ENCODE results near the gene SGSM1. TPM values are rescaled to one million over a fixed set of nuclear protein-coding genes. Genes with fewer than 3 reads are reported as not detected.

The SGSM1 gene
- total and polyA plus RNA-seq, 4 donors: 0.50 to 9.5 (median 7.5) TPM

DNA sequence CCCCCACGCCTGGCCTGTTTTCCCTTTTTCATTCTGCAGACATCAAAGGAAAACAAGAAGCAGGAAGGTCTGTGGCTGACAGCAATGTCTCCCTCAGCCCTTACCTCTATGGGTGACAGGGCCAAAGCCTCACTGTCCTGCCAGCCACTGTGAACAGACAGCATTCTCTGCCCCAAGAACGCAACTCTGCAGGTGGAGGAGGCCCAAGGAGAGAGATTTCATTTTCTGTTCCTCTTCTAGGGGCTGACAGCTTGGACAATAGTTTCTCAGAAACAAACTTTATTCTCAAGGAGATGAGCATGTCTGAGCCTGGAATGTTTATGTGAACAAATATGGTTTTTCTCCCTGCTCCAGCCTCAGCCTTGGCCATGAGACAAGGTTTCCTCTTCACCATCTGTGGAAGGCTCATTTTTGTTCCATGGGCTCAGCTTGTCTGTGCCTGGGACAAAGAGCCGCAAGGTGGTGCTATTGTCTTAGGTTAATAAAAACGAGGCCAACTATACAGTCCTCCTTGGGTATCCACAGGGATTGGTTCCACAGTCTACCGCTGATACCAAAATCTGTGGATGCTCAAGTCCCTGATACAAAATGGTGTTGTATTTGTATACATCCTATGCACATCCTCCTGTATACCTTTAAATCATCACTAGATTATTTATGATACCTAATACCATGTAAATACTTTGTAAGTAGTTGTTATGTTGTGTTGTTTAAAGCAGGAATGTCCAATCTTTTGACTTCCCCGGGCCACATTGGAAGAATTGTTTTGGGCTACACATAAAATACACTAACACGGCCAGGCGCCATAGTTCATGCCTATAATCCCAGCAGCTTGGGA lies 37.3 kb upstream of the SGSM1 start:
- peak in 1 of 2 donors; percentile 56 for DNase-seq
- intact Hi-C loops (cut with DNase I): loop anchor here (2.0 to 10.0 kb wide), 2 partner anchors 82 to 276 kb away; no protein-coding TSS in a partner anchor
- ATAC-seq (ENCODE audit: low FRiP score): peak; percentile 74

DNA sequence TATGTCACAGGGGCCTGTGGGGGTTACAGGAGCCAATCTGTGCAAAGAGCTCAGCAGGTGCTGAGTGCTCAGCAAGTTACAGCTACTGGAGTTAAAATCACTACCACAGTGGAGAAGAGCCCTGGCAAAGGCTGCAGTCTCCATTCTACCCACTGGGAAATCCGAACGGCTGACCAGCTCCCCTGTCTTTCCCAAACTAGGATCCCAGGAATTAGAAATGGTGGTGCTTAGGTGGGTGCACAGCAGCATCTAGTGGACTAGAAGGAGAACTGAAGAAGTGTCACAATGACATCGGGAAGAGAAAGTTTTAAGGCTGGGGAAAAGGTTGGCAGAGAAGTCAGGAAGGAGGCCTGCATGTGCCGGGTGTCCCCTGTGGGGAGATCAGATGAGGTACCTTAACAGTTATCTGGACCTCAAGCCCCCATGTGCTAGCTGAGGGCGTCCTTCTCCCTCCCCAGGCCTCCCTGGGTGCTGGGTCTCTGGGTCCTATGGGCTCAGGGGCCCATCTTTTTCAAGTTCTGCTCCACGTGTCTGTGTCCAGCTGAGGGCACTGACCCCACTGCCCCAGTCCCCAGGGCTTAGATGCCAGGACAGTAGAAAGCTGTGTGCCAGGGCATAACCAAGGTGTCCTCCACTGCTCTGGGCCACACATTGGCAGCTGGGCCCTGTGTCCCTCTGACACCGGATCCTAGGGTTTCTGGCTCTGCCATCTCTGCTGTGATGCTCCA lies 33.4 kb upstream of the SGSM1 start:
- H3K27ac ChIP-seq (ENCODE audit: low read depth in 1 of 2, low read length in 2 of 2): no peak overlapping the region
- no peaks in the 10 kb centered on the region for H3K9me3 ChIP-seq (ENCODE audit: control insufficient read depth, low read length)
- no peaks in the 10 kb centered on the region for H3K4me1 ChIP-seq (ENCODE audit: control insufficient read depth in 1 of 2, insufficient read depth in 2 of 2, low read length in 2 of 2)
- H3K27me3 ChIP-seq (ENCODE audit: control insufficient read depth in 1 of 2, insufficient read depth in 2 of 2, low read length in 1 of 2): no peaks in the 10 kb centered on the region
- ATAC-seq (ENCODE audit: low FRiP score) (no peak), DNase-seq (no peak)
- intact Hi-C loops (cut with DNase I): no loop called here
- no peaks in the 10 kb centered on the region for H3K36me3 ChIP-seq (ENCODE audit: control insufficient read depth in 1 of 2, insufficient read depth in 2 of 2, low read length in 1 of 2)
- WGBS, 2 donors: 44 to 49% methylated on average over 7 of the region's 7 CpGs
- H3K4me3 ChIP-seq (ENCODE audit: low read length in 2 of 2): no peak overlapping the region

More for the DNA sequence above, 37.3 kb upstream of the SGSM1 start:
- H3K9me3 ChIP-seq (ENCODE audit: control insufficient read depth, low read length): no peaks in the 10 kb centered on the region
- no peaks in the 10 kb centered on the region for H3K36me3 ChIP-seq (ENCODE audit: control insufficient read depth in 1 of 2, insufficient read depth in 2 of 2, low read length in 1 of 2)
- H3K4me1 ChIP-seq (ENCODE audit: control insufficient read depth in 1 of 2, insufficient read depth in 2 of 2, low read length in 2 of 2): no peaks in the 10 kb centered on the region
- no peaks in the 10 kb centered on the region for H3K27me3 ChIP-seq (ENCODE audit: control insufficient read depth in 1 of 2, insufficient read depth in 2 of 2, low read length in 1 of 2)
- H3K27ac ChIP-seq (ENCODE audit: low read depth in 1 of 2, low read length in 2 of 2): no peak overlapping the region
- 53 to 68% methylated on average over 8 of the region's 8 CpGs for WGBS, 2 donors
- H3K4me3 ChIP-seq (ENCODE audit: low read length in 2 of 2): no peak overlapping the region

DNA sequence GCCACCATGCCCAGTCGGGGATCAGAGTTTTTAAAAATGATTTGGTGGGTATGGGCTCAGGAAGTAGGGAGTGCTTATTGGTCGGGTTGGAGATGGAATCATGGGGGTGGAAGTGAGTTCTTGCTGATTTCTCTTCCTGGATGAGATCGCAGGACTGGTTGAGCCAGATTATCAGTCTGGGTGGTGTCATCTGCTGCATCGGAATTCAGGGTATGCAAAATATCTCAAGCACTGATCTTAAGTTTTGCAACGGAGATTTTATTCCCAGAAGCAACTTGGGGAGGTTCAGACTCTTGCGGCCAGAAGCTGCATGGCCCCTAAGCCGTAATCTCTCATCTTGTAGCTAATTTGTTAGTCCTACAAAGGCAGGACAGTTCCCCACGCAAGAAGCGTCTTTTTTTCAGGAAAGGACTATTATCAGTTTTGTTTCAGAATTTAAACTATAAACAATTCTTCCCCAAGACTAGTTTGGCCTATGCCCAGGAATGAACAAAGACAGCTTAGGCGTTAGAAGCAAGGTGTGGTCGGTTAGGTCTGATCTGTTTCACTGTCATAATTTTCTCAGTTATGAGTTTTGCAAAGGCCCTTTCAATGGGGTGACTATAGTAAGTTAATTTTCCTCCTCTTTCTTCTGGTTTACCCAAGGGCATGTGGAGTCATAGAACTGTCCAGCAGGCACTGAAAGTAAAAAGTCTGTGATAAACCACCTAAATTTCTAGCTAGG lies 30.1 kb upstream of the SGSM1 start:
- Histone ChIP-seq H3K27me3 (ENCODE audit: control insufficient read depth in 1 of 2, insufficient read depth in 2 of 2, low read length in 1 of 2) (no peaks in the 10 kb centered on the region), H3K4me3 (ENCODE audit: low read length in 2 of 2) (no peak overlapping the region), H3K36me3 (ENCODE audit: control insufficient read depth in 1 of 2, insufficient read depth in 2 of 2, low read length in 1 of 2) (no peaks in the 10 kb centered on the region), H3K9me3 (ENCODE audit: control insufficient read depth, low read length) (no peaks in the 10 kb centered on the region), H3K27ac (ENCODE audit: low read depth in 1 of 2, low read length in 2 of 2) (no peak overlapping the region), H3K4me1 (ENCODE audit: control insufficient read depth in 1 of 2, insufficient read depth in 2 of 2, low read length in 2 of 2) (no peaks in the 10 kb centered on the region)
- ATAC-seq (ENCODE audit: low FRiP score) (no peak), DNase-seq (no peak)
- intact Hi-C loops (cut with DNase I): no loop called here
- 59 to 60% methylated on average over 11 of the region's 11 CpGs for WGBS, 2 donors

DNA sequence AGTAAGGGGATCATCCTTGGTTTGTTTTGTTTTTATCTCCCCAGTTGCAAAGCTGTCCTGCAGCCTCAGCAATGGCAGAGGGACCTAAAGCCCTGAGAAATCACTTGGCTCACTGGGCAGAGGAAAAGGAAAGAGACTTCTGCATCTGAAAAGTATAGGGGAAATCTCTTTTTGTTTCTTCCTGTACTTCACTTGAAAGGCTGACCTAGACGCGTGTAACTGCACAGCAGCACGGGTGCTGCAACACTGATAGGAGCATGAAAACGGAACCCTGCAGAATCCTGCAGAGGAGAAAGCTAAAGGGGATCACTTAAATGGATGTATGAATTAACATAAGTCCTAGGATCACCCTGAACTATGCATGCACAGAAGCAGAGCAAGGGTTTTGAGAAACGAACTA lies 29.5 kb upstream of the SGSM1 start:
- Histone ChIP-seq H3K27ac (ENCODE audit: low read depth in 1 of 2, low read length in 2 of 2) (no peak overlapping the region), H3K9me3 (ENCODE audit: control insufficient read depth, low read length) (no peaks in the 10 kb centered on the region), H3K27me3 (ENCODE audit: control insufficient read depth in 1 of 2, insufficient read depth in 2 of 2, low read length in 1 of 2) (no peaks in the 10 kb centered on the region), H3K36me3 (ENCODE audit: control insufficient read depth in 1 of 2, insufficient read depth in 2 of 2, low read length in 1 of 2) (no peaks in the 10 kb centered on the region), H3K4me3 (ENCODE audit: low read length in 2 of 2) (no peak overlapping the region), H3K4me1 (ENCODE audit: control insufficient read depth in 1 of 2, insufficient read depth in 2 of 2, low read length in 2 of 2) (no peaks in the 10 kb centered on the region)
- ATAC-seq (ENCODE audit: low FRiP score) (no peak), DNase-seq (no peak)
- intact Hi-C loops (cut with DNase I): no loop called here
- 64 to 65% methylated on average over 5 of the region's 5 CpGs for WGBS, 2 donors

DNA sequence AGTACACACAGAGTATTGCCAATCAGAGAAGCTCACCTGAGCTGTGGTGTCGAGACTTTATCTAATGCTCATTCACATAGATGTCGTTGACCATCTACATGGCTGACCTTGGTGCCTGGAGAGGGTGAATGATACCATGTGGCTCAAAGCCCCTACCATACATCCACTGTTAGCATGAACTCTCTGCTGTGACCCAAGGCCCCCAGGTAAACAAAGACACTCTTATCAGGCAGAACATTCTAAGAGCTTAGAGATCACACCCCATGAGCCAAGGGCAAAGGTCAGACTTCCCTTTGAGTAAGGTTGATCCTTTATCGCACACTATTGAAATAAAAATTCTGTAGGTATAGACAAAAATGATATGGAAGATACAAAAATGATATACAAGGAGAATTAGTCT lies 16.5 kb upstream of the SGSM1 start:
- Histone ChIP-seq H3K27me3 (ENCODE audit: control insufficient read depth in 1 of 2, insufficient read depth in 2 of 2, low read length in 1 of 2) (no peaks in the 10 kb centered on the region), H3K4me1 (ENCODE audit: control insufficient read depth in 1 of 2, insufficient read depth in 2 of 2, low read length in 2 of 2) (no peaks in the 10 kb centered on the region), H3K4me3 (ENCODE audit: low read length in 2 of 2) (no peak overlapping the region), H3K36me3 (ENCODE audit: control insufficient read depth in 1 of 2, insufficient read depth in 2 of 2, low read length in 1 of 2) (no peaks in the 10 kb centered on the region), H3K27ac (ENCODE audit: low read depth in 1 of 2, low read length in 2 of 2) (no peak overlapping the region), H3K9me3 (ENCODE audit: control insufficient read depth, low read length) (no peaks in the 10 kb centered on the region)
- ATAC-seq (ENCODE audit: low FRiP score): no peak
- 89 to 93% methylated on average over 3 of the region's 3 CpGs for WGBS, 2 donors
- intact Hi-C loops (cut with DNase I): no loop called here
- no peak for DNase-seq

DNA sequence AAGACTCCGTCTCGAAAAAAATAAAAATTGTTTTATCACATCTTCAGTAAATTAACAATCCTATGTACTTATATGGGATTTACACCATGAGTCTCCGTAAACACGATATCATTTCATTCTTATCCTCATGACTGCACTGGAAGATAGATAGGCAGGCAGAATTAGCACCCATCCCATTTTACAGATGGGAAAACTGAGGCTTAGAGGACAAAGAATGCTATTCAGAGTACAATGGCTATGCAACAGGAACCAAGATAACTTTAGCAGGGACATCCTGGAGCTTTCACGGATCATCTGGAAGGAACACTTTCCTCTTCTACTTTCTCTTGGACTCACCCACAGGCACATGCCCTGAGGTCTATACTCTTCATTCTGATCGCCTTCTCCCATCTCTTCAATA lies 14.6 kb upstream of the SGSM1 start:
- Histone ChIP-seq H3K27me3 (ENCODE audit: control insufficient read depth in 1 of 2, insufficient read depth in 2 of 2, low read length in 1 of 2) (no peaks in the 10 kb centered on the region), H3K9me3 (ENCODE audit: control insufficient read depth, low read length) (no peaks in the 10 kb centered on the region), H3K4me3 (ENCODE audit: low read length in 2 of 2) (no peak overlapping the region), H3K27ac (ENCODE audit: low read depth in 1 of 2, low read length in 2 of 2) (no peak overlapping the region), H3K36me3 (ENCODE audit: control insufficient read depth in 1 of 2, insufficient read depth in 2 of 2, low read length in 1 of 2) (no peaks in the 10 kb centered on the region), H3K4me1 (ENCODE audit: control insufficient read depth in 1 of 2, insufficient read depth in 2 of 2, low read length in 2 of 2) (no peaks in the 10 kb centered on the region)
- no peak for ATAC-seq (ENCODE audit: low FRiP score)
- WGBS, 2 donors: 87 to 90% methylated on average over 6 of the region's 6 CpGs
- DNase-seq: no peak
- intact Hi-C loops (cut with DNase I): no loop called here

DNA sequence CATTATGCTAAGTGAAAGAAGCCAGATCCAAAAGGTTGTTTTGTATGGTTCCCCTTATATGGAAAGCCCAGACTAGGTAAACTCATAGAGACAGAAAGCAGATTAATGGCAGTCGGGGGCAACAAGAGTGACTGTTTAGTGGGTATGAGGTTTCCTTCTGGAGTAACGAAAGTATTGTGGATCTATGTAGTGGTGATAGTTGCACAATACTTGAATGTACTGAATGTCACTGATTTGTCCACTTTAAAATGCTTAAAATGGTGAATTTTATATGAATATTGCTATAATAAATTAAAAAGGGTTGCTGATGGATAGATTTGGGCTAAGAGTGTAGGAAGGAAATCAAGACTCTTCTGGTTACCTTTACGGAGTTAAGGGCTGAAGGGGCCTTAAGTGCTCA lies 10.0 kb upstream of the SGSM1 start:
- DNase-seq: no peak
- WGBS, 2 donors: 83 to 85% methylated on average over 3 of the region's 3 CpGs
- Histone ChIP-seq H3K36me3 (ENCODE audit: control insufficient read depth in 1 of 2, insufficient read depth in 2 of 2, low read length in 1 of 2) (no peaks in the 10 kb centered on the region), H3K4me3 (ENCODE audit: low read length in 2 of 2) (no peak overlapping the region), H3K27ac (ENCODE audit: low read depth in 1 of 2, low read length in 2 of 2) (no peak overlapping the region), H3K9me3 (ENCODE audit: control insufficient read depth, low read length) (no peaks in the 10 kb centered on the region), H3K4me1 (ENCODE audit: control insufficient read depth in 1 of 2, insufficient read depth in 2 of 2, low read length in 2 of 2) (no peaks in the 10 kb centered on the region), H3K27me3 (ENCODE audit: control insufficient read depth in 1 of 2, insufficient read depth in 2 of 2, low read length in 1 of 2) (no peaks in the 10 kb centered on the region)
- intact Hi-C loops (cut with DNase I): no loop called here
- ATAC-seq (ENCODE audit: low FRiP score): no peak

DNA sequence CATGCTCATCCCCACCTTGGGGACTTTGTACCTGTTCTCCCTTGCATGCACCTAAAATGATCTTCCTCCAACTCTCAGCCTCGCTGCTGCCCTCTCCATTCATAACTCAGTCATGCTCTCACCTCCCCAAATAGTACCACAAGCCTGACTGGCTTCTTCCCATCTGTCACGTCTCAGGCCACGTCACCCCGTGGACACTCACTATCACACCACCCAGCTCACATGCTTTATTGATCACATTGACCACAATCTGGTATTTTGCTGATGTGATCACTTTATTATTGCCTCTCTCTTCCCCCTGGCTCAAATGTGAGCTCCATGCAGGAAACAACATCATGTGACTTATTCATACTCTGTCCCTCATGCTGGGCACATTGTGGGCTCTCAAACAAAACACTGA lies 9.2 kb upstream of the SGSM1 start:
- intact Hi-C loops (cut with DNase I): no loop called here
- WGBS, 2 donors: 70 to 74% methylated on average over 4 of the region's 4 CpGs

More for the DNA sequence above, 9.2 kb upstream of the SGSM1 start:
- no peak overlapping the region for H3K27ac ChIP-seq (ENCODE audit: low read depth in 1 of 2, low read length in 2 of 2)
- no peak overlapping the region for H3K4me3 ChIP-seq (ENCODE audit: low read length in 2 of 2)
- no peaks in the 10 kb centered on the region for H3K27me3 ChIP-seq (ENCODE audit: control insufficient read depth in 1 of 2, insufficient read depth in 2 of 2, low read length in 1 of 2)
- ATAC-seq (ENCODE audit: low FRiP score) (no peak), DNase-seq (no peak)
- H3K4me1 ChIP-seq (ENCODE audit: control insufficient read depth in 1 of 2, insufficient read depth in 2 of 2, low read length in 2 of 2): no peaks in the 10 kb centered on the region
- H3K36me3 ChIP-seq (ENCODE audit: control insufficient read depth in 1 of 2, insufficient read depth in 2 of 2, low read length in 1 of 2): no peaks in the 10 kb centered on the region
- H3K9me3 ChIP-seq (ENCODE audit: control insufficient read depth, low read length): no peaks in the 10 kb centered on the region
